ENCODE data around the gene EBF3.
"Not testable (repeated sequence)": the region's sequence is repeated elsewhere in the genome, so short reads cannot be mapped to it uniquely, and the experiment has no call there.

Gene EBF3

GRCh38 chr10:129926066-129927055, 37.7 kb downstream of the EBF3 start:
- DNase-seq, result no peak

DNA sequence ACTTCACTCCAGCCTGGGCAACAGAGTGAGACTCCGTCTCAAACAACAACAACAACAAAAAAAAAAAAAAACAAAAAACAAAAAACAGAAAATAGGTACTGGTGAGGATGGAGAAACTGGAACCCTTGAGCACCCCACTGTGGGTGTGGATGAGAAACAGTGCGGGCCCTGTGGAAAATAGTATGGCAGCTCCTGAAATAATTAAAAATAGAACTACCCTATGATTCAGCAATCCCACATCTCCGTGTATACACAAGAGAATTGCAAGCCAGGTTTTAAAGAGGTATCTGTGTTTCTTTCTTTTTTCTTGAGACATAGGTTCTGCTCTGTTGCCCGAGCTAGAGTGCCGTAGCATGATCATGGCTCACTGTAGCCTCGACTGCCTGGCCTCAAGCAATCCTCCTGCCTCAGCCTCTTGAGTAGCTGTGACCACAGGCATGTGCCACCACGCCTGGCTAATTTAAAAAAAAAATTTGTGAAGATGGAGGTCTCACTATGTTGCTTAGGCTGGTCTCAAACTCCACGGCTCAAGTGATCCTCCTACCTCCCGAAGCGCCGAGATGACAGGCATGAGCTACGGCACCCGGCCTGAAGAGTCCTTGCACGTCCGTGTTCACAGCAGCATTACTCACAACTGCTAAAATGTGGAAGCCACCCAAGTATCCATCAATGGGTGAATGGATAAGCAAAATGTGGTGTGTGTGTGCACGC, 39.5 kb downstream of the EBF3 start:
- DNase-seq, result no peak

GRCh38 chr10:129922598-129923123, 41.4 kb downstream of the EBF3 start:
- no peak for DNase-seq

DNA sequence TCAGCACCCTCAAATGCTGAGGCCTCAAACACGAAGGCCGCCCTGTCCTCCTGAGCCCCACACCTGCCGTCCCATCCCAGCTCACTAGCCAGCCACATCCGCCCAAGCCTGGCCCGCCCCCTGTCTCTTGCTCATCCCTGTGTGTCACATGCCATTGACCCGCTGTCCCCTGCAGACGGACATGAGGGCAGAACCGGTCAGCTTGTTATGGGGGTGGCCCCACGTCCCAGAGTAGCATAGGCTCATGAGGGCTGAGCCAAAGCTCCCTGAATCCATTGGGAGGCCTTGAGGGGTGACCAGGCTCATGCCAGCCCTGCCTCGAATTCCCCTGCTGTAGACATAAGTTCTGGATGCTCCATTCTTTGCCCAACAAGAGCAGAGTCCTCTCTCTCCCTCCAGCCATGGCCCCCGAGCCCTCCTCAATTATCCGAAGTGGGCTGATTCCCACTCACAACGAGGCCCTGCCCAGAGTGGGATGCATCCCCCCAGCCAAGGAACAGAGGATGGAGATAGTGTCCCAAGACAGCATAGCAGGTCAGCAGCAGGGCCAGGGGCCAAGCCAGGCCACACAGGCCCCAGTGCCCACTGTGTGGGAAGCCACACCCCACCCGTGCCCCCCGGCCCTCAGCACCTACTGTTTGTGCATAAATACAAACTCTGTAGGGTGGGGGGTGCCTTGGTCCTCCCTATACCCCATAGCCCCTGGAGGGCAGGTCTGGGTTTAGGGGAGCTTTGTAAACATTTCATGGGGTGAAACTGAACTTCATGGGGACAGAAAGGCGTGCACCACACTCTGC, 42.1 kb downstream of the EBF3 start:
- no peak for DNase-seq

GRCh38 chr10:129921065-129921670, 42.9 kb downstream of the EBF3 start:
- DNase-seq, result no peak

DNA sequence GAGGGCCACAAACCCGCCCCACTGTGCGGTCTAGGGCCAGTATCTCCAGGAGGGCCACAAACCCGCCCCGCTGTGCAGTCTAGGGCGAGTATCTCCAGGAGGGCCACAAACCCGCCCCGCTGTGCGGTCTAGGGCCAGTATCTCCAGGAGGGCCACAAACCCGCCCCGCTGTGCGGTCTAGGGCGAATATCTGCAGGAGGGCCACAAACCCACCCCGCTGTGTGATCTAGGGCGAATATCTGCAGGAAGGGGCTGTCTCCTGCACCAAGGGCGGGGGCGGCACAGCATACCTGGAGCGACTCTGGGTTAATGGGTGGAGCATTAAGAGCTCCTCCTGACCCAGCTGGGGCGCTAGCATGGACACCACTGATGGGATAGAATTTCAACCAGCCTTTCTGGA, 43.9 kb downstream of the EBF3 start:
- DNase-seq, result not testable (repeated sequence)

DNA sequence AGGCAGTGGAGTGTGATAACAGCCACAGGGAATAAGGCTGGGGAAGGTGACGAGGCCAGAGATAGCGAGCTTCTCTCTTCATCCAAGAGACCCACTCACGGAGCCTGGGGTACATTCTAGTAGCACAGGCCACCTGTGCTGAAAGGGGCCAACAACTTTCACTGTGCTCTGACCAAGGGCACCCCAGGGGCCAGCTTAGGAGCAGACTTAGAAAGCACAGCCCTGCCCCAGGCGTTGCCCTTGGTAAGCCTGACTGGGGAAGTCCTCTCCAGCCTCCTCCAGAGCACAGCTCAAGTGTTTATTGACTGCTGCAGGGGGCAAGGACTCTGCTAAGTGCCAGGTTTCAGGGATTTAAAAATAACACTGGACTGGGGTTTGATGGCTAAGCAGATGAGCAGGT, 44.7 kb downstream of the EBF3 start:
- DNase-seq, result no peak

DNA sequence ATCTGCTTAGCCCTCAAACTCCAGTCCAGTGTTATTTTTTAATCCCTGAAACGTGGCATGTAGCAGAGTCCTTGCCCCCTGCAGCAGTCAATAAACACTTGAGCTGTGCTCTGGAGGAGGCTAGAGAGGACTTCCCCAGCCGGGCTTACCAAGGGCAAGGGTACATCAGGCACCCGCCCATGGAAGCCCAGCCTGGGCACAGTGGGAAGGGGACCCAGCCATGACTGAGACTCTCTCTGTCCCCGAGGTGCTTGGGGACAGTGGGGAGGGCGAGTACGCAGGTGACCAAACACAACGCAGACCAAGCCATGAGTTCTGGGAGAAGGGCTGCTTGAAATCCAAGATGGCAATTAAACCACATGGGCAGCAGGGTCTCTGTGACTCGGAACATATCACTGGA, 45.2 kb downstream of the EBF3 start:
- DNase-seq, result no peak

GRCh38 chr10:129918401-129918800, 45.7 kb downstream of the EBF3 start:
- no peak for DNase-seq

- no peak for DNase-seq
Measured at GRCh38 chr10:129917936-129918335, 46.1 kb downstream of the EBF3 start.

DNA sequence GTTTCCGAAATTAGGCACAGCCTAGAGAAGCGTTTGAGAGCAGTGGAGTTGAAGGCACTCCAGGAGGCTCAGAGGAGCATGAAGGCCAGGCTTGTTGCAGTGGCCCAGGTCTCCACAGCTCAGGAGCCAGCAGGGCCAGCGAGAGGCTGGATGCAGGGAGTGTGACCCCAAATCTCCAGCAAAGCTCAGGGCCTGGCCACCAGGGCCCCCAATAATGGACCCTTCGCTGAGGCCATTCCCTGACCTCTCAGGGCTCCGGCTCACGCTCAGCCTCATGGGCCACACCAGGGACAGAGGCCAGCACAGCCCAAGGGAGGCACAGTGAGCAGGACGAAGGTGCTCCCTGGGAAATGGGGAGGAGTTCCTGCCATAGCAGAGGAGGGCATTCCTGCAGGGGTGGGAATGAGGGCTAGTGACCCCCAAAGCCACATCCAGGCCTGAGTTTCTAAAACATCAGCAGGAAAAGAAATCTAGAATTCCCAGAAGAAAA, 47.5 kb downstream of the EBF3 start:
- no peak for DNase-seq

DNA sequence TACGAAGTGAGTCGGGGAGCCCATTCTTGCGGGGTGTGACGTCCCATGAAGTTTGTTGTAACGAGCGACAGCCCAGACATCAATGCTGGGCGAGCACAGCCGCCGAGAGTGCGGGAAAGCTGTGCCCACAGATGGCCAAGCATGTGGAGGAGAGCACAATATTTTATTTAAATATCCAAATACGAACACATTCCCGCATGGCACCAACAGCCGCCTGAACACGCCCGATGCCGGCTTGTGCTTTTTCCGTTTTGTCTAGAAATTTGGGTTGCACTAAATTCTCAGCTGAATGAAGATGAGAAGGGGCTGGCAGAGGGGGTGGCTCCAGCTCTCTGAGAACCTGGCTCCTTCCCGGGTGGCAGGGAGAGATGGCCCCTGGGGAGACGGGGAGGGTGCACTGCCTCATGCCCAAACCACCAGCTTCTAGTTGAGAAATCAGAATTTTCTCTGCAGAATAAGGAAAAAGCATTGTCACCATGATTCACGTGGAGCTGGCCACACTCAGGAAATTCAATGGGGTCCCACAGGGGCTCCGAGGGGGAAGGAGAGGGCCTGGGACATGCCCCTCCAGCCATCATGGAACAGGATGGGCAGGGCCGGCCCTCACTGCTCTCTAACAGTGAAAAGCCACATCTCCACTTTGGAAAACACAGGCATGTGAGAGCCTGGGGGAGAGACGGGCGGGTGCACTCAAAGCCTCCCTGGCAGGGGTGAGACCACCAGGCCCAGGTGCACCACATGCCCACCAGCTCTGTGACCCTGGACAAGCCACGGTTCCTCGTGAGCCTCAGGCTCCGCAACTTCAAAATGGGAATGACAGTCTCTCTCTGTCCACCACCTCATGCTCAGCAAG, 48.3 kb downstream of the EBF3 start:
- DNase-seq, result no peak

- DNase-seq, result no peak
Measured at GRCh38 chr10:129914960-129915359, 49.1 kb downstream of the EBF3 start.

DNA sequence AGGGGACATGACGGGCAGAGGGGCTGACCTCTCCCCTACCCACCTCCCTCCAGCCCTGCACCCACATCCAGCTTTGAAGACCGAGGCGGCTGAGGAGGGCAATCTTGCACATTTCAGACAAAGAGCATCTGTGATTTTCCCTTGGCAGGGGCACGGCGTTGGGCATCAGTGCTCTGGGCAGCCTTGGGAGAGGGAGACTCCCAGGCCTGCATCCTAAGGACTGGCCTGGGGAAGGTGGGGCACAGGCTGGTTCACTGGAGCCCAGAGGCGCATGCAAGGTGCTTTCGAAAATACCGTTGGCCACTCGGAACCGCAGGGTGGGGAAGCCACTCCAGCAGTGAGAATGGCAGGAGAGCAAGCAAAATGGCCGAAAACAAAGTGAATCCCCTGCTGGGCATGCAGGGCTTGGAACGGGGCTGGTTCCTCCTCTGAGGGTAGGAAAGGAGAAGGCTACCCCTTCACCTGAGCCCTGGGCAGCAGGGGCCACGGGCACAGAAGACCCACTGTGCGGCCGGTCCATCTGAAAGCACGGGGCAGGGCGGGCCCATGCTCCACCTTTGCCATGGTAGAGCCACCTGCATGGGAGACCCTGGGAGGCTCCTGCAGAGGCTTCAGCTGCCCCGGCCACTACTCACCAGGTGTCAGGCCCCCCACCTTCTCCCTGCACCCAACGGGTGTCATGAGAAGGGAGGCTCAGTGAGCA, 49.8 kb downstream of the EBF3 start:
- DNase-seq, result no peak

DNA sequence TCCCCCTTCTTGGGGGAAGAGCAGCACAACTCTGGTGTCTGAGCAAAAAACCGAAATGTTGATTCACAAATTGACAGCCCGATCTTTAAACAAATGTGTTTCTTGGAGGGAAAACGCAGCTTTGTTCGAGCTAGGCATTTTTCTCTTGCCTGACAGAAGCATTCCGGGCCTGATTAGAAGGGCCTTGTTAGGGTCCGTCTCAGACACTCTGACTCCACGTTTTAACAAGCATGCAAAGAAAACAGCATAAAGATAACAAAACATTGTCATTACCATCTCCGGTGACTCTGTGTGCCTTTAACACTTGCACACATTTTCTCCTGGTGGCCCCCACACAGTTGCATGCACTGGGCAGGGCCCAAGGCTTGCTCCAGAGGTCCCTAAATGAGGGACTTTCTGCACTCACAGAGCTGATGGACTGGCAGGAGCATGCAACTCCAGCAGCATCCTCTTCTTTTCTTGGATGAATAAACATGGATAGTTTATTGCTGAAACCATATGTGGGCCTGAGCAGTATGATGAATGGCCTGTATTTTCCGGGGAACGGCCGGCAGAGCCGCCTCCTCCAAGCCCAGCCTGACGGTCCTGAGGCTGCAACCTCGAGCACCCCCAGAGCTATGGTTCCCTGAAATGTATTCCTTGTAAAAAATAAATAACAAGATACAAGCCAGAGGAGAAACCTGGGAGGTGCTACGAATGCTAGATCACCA, 50.9 kb downstream of the EBF3 start:
- no peak for DNase-seq

DNA sequence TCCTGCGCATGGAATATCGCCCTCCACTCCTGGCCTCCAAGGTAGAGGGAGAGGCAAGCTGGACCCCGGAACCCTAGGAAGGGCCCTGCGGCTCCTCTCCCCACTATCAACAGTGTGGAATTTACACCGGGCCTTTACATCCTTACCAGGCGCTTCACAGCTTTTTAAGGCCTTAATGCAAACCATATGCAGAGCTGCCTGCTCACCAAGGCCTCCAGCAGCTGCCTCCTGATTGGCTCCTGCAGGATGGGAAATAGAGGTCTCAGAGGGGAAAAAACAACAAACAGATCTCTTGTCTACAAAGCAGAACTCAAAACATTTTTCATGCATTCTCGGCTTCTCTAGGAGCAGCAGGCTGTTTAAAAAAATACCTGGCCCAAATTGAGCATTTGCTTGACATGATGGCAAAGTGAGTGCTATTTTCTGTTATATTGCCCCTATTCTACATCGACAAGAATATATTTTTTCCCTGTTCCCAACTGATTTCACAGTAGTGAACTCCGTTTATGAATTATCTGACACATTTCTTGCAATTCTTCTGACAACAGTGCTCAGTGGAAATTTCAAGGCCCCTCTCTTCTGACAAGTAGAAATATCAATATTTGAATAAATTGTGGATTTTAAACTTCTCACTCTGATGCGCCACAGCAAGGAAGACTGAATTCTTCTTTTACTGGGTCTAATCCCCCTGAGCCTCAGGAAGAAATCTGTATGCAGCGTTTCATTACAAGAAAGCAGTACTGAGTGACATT, 51.7 kb downstream of the EBF3 start:
- DNase-seq, result no peak

GRCh38 chr10:129911451-129912165, 52.5 kb downstream of the EBF3 start:
- no peak for DNase-seq

DNA sequence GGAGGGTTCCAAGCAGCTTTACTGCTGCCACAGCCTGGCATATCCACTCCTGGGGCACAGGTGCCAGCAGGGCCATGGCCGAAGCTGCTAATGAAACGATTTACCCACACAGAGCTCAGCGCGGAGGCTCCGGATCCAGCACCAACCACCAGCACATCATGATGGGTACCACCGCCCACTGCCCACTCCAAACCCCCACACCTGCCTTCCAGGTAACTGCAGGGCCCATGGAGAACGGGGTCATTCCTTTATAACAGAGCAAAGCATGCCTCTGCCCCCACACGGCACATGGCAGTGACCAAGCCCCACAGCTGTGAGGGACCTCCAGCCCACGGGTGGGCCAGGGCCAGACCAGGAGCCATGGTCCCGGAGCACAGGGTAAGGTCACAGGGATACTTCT, 53.2 kb downstream of the EBF3 start:
- no peak for DNase-seq
